Renal cortical epithelial cell (primary cell): ENCODE data around the gene HHAT. TPM values are rescaled to one million over a fixed set of nuclear protein-coding genes. Genes with fewer than 3 reads are reported as not detected.
"Not testable (repeated sequence)": the region's sequence is repeated elsewhere in the genome, so short reads cannot be mapped to it uniquely, and the experiment has no call there.

Source experiments
- DNase-seq: peaks from one replicate; pipeline ENCODE4 v3.0.0-alpha.2; 2011; ENCODE audit warnings: low read depth
- total RNA-seq: library from RNA; depleted of rRNA; stranded (reverse); fragments of >200 nt; gene quantifications from 2 replicates; pipeline ENCODE4 v1.2.3, GENCODE V29; 2014

The HHAT gene
- total RNA-seq, 1 donor from 2014 or later = 33.5 TPM

GRCh38 chr1:210396541-210396940 is 67.8 kb downstream of the HHAT start:
- no peak for DNase-seq

GRCh38 chr1:210397252-210397651 is 68.5 kb downstream of the HHAT start:
- DNase-seq = no peak

- no peak for DNase-seq
Observed at GRCh38 chr1:210397681-210398080, 69.0 kb downstream of the HHAT start.

GRCh38 chr1:210398466-210398865 is 69.8 kb downstream of the HHAT start:
- DNase-seq = no peak

- peak; percentile 54 for DNase-seq
Observed at GRCh38 chr1:210400043-210400840, 71.5 kb downstream of the HHAT start.

- no peak for DNase-seq
Observed at GRCh38 chr1:210402560-210402959, 73.9 kb downstream of the HHAT start.

GRCh38 chr1:210405316-210405715 is 76.6 kb downstream of the HHAT start:
- DNase-seq = no peak

GRCh38 chr1:210406341-210406740 is 77.6 kb downstream of the HHAT start:
- not testable (repeated sequence) for DNase-seq

GRCh38 chr1:210407207-210407886 is 78.6 kb downstream of the HHAT start:
- DNase-seq = no peak

- DNase-seq = no peak
Observed at GRCh38 chr1:210407887-210408252, 79.2 kb downstream of the HHAT start.

- no peak for DNase-seq
Observed at GRCh38 chr1:210412240-210412639, 83.5 kb downstream of the HHAT start.

- DNase-seq = no peak
Observed at GRCh38 chr1:210413951-210414350, 85.2 kb downstream of the HHAT start.

GRCh38 chr1:210415846-210416448 is 87.2 kb downstream of the HHAT start:
- DNase-seq = no peak

- no peak for DNase-seq
Observed at GRCh38 chr1:210416681-210417080, 88.0 kb downstream of the HHAT start.

- no peak for DNase-seq
Observed at GRCh38 chr1:210417881-210418280, 89.2 kb downstream of the HHAT start.

- peak; percentile 33 for DNase-seq
Observed at GRCh38 chr1:210418863-210419650, 90.4 kb downstream of the HHAT start.

GRCh38 chr1:210426696-210427095 is 98.0 kb downstream of the HHAT start:
- not testable (repeated sequence) for DNase-seq

GRCh38 chr1:210428696-210429095 is 100.0 kb downstream of the HHAT start:
- peak; percentile 61 for DNase-seq

GRCh38 chr1:210434223-210434622 is 105.5 kb downstream of the HHAT start:
- peak; percentile 40 for DNase-seq

GRCh38 chr1:210437111-210437510 is 108.4 kb downstream of the HHAT start:
- no peak for DNase-seq

- DNase-seq = no peak
Observed at GRCh38 chr1:210437781-210438180, 109.1 kb downstream of the HHAT start.
